GM23338 (cell line): Measurements from ENCODE around the gene MRTFA. TPM values are rescaled to one million over a fixed set of nuclear protein-coding genes. Genes with fewer than 3 reads are reported as not detected.

Source experiments
- ATAC-seq: fragments of 200-7000 bp; cut with Tn5 transposase; 3 replicates; pipeline ENCODE4 v1.9.1; 2020
- DNase-seq: peaks from one replicate; pipeline ENCODE4 v3.0.0-alpha.2; 2015; ENCODE audit warnings: low spot score
- H2AFZ ChIP-seq: fragments of 200-600 bp; sonication (generic); 2 replicates; pipeline ENCODE4 v1.8.0; 2016; ENCODE audit warnings: antibody characterized with exemption, mild to moderate bottlenecking, moderate library complexity
- H3F3A ChIP-seq: fragments of 200-600 bp; sonication (generic); replicated peaks from 2 replicates; pipeline ENCODE4 v1.8.0; 2017; ENCODE audit warnings: antibody characterized with exemption, mixed run types, low read depth
- H3K27ac ChIP-seq: fragments of 200-600 bp; sonication (generic); 2 replicates; pipeline ENCODE4 v1.6.1; 2016; ENCODE audit warnings: low read depth
- H3K27me3 ChIP-seq: fragments of 200-600 bp; sonication (generic); 2 replicates; pipeline ENCODE4 v1.8.0; 2016; ENCODE audit warnings: mild to moderate bottlenecking, mixed run types, moderate library complexity; ENCODE audit not compliant: insufficient read depth
- H3K36me3 ChIP-seq: fragments of 200-600 bp; sonication (generic); 2 replicates; pipeline ENCODE4 v1.8.0; 2016; ENCODE audit warnings: mild to moderate bottlenecking; ENCODE audit not compliant: insufficient read depth
- H3K4me1 ChIP-seq: fragments of 200-600 bp; sonication (generic); 2 replicates; pipeline ENCODE4 v1.8.0; 2016; ENCODE audit warnings: mild to moderate bottlenecking, moderate library complexity; ENCODE audit not compliant: insufficient read depth
- H3K4me2 ChIP-seq: fragments of 200-600 bp; sonication (generic); 2 replicates; pipeline ENCODE4 v1.7.1; 2017; ENCODE audit warnings: mixed run types
- H3K4me3 ChIP-seq: fragments of 200-600 bp; sonication (generic); 2 replicates; pipeline ENCODE4 v1.6.1; 2016; ENCODE audit warnings: mixed run types
- H3K79me2 ChIP-seq: fragments of 200-600 bp; sonication (generic); replicated peaks from 2 replicates; pipeline ENCODE4 v1.8.0; 2017; ENCODE audit warnings: mild to moderate bottlenecking; ENCODE audit not compliant: insufficient read depth
- H3K9me2 ChIP-seq: fragments of 200-600 bp; sonication (generic); 2 replicates; pipeline ENCODE4 v1.8.0; 2017; ENCODE audit not compliant: insufficient read depth
- H4K20me1 ChIP-seq: fragments of 200-600 bp; sonication (generic); replicated peaks from 2 replicates; pipeline ENCODE4 v1.8.0; 2017; ENCODE audit warnings: mild to moderate bottlenecking; ENCODE audit not compliant: insufficient read depth
- H3K27ac Mint-ChIP-seq: 2 replicates; pipeline ENCODE4 v1.8.0; 2020; ENCODE audit warnings: inconsistent platforms, mild to moderate bottlenecking, moderate library complexity, mixed read lengths
- H3K27me3 Mint-ChIP-seq: 3 replicates; pipeline ENCODE4 v1.8.0; 2022; ENCODE audit warnings: low read depth, mild to moderate bottlenecking, moderate library complexity, mixed read lengths, inconsistent platforms; ENCODE audit not compliant: insufficient read depth, poor library complexity
- H3K36me3 Mint-ChIP-seq: 3 replicates; pipeline ENCODE4 v1.8.0; 2021; ENCODE audit warnings: low read depth, mild to moderate bottlenecking, inconsistent platforms, moderate library complexity, mixed read lengths
- H3K4me1 Mint-ChIP-seq: 3 replicates; pipeline ENCODE4 v1.8.0; 2020; ENCODE audit warnings: mild to moderate bottlenecking, inconsistent platforms, mixed read lengths
- H3K4me3 Mint-ChIP-seq: 3 replicates; pipeline ENCODE4 v1.8.0; 2021; ENCODE audit warnings: moderate library complexity, mild to moderate bottlenecking, inconsistent platforms, mixed read lengths
- H3K9me3 Mint-ChIP-seq: 3 replicates; pipeline ENCODE4 v1.8.0; 2020; ENCODE audit warnings: moderate library complexity, mild to moderate bottlenecking, inconsistent platforms, mixed read lengths
- CREB1 ChIP-seq: fragments of 250-450 bp; sonication (Bioruptor Pico); IDR thresholded peaks from 2 replicates; pipeline ENCODE4 v1.5.0; 2020; ENCODE audit warnings: low read depth, mild to moderate bottlenecking, moderate library complexity
- EZH2phosphoT487 ChIP-seq: fragments of 200-600 bp; sonication (generic); IDR thresholded peaks from one replicate; pipeline ENCODE4 v1.8.1; 2018; ENCODE audit warnings: antibody characterized with exemption; ENCODE audit not compliant: unreplicated experiment
- STAT1 ChIP-seq: IDR thresholded peaks from one replicate; pipeline ENCODE4 v1.6.1; 2016; ENCODE audit warnings: antibody characterized with exemption; ENCODE audit not compliant: unreplicated experiment
- ZNF114 ChIP-seq: fragments of 250-450 bp; sonication (Bioruptor Pico); IDR thresholded peaks from 2 replicates; pipeline ENCODE4 v1.5.0; 2020; ENCODE audit warnings: mild to moderate bottlenecking, moderate library complexity
- ZNF331 ChIP-seq: fragments of 250-450 bp; sonication (Bioruptor Pico); IDR thresholded peaks from 2 replicates; pipeline ENCODE4 v1.5.0; 2020; ENCODE audit warnings: low read depth, mild to moderate bottlenecking, moderate library complexity
- polyA plus RNA-seq: library from polyadenylated mRNA; unstranded; fragments of >200 nt; fragmentation: Nextera tagmentation; extraction: Ambion mirVana; gene quantifications from 2 replicates; pipeline ENCODE4 v1.2.1, GENCODE V29; 2016
- total RNA-seq: library from RNA; depleted of rRNA; stranded (reverse); fragments of >200 nt; shearing (Covaris generic); gene quantifications from 2 replicates; pipeline ENCODE4 v1.2.3, GENCODE V29; 2014
- TF ChIP-seq, protein P1 (sequence below): IDR thresholded peaks from one replicate; pipeline ENCODE4 v1.6.1; 2018; ENCODE audit warnings: antibody characterized with exemption; ENCODE audit not compliant: unreplicated experiment
- TF ChIP-seq, protein P2 (sequence below): IDR thresholded peaks from 2 replicates; pipeline ENCODE4 v1.6.1; 2016; ENCODE audit warnings: antibody characterized with exemption
- TF ChIP-seq, protein P3 (sequence below), 2 experiments: fragments of 200-600 bp in 1 of 2; sonication (generic) in 1 of 2; conservative IDR thresholded peaks; 2 replicates each; pipeline versions ENCODE4 v1.5.1 to v1.6.1; 2016 to 2017; ENCODE audit warnings: antibody characterized with exemption in 2 of 2, low read depth in 2 of 2, mild to moderate bottlenecking in 2 of 2, moderate library complexity in 1 of 2

The MRTFA gene
- total and polyA plus RNA-seq, 2 experiments from 2014 or later, result 18.1 to 92.4 TPM

DNA sequence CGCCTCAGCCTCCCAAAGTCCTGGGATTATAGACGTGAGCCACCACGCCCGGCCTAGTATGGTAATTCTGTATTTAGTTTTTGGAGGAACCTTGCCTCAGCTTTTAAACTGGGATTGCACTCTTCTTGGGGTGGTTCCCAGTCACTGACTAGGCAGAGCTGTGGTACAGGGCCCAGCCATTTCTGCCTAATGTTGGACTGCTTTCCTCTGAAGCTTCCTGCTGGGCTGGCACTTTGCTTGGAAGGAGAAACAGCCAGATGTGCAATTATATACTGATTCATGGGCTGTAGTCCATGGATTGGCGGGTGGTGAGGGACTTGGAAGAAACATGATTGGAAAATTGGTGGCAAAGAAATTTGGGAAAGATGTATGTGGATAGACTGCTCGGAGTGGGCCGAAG lies 25.2 kb upstream of the MRTFA start (continued):
- TF ChIP-seq, protein P1, sequence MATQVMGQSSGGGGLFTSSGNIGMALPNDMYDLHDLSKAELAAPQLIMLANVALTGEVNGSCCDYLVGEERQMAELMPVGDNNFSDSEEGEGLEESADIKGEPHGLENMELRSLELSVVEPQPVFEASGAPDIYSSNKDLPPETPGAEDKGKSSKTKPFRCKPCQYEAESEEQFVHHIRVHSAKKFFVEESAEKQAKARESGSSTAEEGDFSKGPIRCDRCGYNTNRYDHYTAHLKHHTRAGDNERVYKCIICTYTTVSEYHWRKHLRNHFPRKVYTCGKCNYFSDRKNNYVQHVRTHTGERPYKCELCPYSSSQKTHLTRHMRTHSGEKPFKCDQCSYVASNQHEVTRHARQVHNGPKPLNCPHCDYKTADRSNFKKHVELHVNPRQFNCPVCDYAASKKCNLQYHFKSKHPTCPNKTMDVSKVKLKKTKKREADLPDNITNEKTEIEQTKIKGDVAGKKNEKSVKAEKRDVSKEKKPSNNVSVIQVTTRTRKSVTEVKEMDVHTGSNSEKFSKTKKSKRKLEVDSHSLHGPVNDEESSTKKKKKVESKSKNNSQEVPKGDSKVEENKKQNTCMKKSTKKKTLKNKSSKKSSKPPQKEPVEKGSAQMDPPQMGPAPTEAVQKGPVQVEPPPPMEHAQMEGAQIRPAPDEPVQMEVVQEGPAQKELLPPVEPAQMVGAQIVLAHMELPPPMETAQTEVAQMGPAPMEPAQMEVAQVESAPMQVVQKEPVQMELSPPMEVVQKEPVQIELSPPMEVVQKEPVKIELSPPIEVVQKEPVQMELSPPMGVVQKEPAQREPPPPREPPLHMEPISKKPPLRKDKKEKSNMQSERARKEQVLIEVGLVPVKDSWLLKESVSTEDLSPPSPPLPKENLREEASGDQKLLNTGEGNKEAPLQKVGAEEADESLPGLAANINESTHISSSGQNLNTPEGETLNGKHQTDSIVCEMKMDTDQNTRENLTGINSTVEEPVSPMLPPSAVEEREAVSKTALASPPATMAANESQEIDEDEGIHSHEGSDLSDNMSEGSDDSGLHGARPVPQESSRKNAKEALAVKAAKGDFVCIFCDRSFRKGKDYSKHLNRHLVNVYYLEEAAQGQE, result no peak
- no peak for TF ChIP-seq CREB1
- TF ChIP-seq, protein P2, sequence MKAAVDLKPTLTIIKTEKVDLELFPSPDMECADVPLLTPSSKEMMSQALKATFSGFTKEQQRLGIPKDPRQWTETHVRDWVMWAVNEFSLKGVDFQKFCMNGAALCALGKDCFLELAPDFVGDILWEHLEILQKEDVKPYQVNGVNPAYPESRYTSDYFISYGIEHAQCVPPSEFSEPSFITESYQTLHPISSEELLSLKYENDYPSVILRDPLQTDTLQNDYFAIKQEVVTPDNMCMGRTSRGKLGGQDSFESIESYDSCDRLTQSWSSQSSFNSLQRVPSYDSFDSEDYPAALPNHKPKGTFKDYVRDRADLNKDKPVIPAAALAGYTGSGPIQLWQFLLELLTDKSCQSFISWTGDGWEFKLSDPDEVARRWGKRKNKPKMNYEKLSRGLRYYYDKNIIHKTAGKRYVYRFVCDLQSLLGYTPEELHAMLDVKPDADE, result no peak
- TF ChIP-seq ZNF331 (CRISPR knock-in tag), result no peak
- no peak for TF ChIP-seq EZH2phosphoT487
- TF ChIP-seq, protein P3, sequence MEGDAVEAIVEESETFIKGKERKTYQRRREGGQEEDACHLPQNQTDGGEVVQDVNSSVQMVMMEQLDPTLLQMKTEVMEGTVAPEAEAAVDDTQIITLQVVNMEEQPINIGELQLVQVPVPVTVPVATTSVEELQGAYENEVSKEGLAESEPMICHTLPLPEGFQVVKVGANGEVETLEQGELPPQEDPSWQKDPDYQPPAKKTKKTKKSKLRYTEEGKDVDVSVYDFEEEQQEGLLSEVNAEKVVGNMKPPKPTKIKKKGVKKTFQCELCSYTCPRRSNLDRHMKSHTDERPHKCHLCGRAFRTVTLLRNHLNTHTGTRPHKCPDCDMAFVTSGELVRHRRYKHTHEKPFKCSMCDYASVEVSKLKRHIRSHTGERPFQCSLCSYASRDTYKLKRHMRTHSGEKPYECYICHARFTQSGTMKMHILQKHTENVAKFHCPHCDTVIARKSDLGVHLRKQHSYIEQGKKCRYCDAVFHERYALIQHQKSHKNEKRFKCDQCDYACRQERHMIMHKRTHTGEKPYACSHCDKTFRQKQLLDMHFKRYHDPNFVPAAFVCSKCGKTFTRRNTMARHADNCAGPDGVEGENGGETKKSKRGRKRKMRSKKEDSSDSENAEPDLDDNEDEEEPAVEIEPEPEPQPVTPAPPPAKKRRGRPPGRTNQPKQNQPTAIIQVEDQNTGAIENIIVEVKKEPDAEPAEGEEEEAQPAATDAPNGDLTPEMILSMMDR (conservative IDR thresholded peaks at IDR 0.05; ENCODE audit: low read depth in 2 of 2), result no peak
- TF ChIP-seq ZNF114 (CRISPR knock-in tag), result no peak

DNA sequence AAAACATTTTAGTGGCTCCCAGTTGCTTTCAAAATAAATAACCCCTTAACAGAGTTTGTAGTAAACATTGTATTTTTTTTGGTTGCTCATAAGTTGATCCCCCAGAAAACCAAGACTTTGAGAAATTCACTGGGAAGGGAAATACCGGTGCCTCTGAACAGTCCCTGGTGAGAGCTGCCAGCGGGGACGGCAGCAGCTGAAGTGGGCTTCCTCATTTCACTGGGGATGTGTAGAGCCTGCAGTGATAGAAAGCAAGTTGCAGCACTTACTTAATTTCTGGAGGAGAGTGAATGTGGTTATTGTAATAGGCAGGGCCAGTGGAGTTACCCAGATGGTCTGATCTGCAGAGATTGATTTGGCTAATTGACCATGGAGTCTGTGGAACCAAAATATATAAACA lies 24.2 kb upstream of the MRTFA start:
- peaks cover 4% of the 10 kb centered on the region for H3K27me3 Mint-ChIP-seq
- H3K36me3 ChIP-seq, result no peaks in the 10 kb centered on the region
- H3K9me3 Mint-ChIP-seq, result no peaks in the 10 kb centered on the region
- no peaks in the 10 kb centered on the region for H3K27me3 ChIP-seq
- no peaks in the 10 kb centered on the region for H3K79me2 ChIP-seq
- H3K4me3 Mint-ChIP-seq, result no peak overlapping the region
- no peak overlapping the region for H3K4me2 ChIP-seq
- ATAC-seq (no peak), DNase-seq (no peak)
- H3F3A ChIP-seq, result 0 out of 2 replicates have a peak, but pooled peaks cover 3% of the 10 kb centered on the region
- H3K27ac ChIP-seq, result no peak overlapping the region
- no peaks in the 10 kb centered on the region for H4K20me1 ChIP-seq
- H2AFZ ChIP-seq, result no peak overlapping the region
- no peak overlapping the region for H3K4me3 ChIP-seq
- no peak overlapping the region for H3K27ac Mint-ChIP-seq
- H3K36me3 Mint-ChIP-seq, result no peaks in the 10 kb centered on the region; the same call in 2 of the 3 replicates
- H3K9me2 ChIP-seq, result no peaks in the 10 kb centered on the region
- H3K4me1 ChIP-seq, result no peaks in the 10 kb centered on the region
- H3K4me1 Mint-ChIP-seq, result no peaks in the 10 kb centered on the region; the same call in 2 of the 3 replicates
- TF ChIP-seq EZH2phosphoT487 (no peak), CREB1 (no peak), ZNF331 (CRISPR knock-in tag) (no peak), ZNF114 (CRISPR knock-in tag) (no peak), STAT1 (no peak)
- TF ChIP-seq, protein P3 (conservative IDR thresholded peaks at IDR 0.05; ENCODE audit: low read depth in 2 of 2), result no peak
- TF ChIP-seq, protein P1, result no peak
- TF ChIP-seq, protein P2, result no peak
